NCI-H446 treated with DMSO at 0.1 percent for 48 hours (cell line): ENCODE results near the gene SEPTIN11.
"Not testable (repeated sequence)": the region's sequence is repeated elsewhere in the genome, so short reads cannot be mapped to it uniquely, and the experiment has no call there.

ENCODE experiments used
- DNase-seq: peaks from one replicate; lab custom pipeline; 2025; lab: John Stamatoyannopoulos, UW

Gene SEPTIN11

DNA sequence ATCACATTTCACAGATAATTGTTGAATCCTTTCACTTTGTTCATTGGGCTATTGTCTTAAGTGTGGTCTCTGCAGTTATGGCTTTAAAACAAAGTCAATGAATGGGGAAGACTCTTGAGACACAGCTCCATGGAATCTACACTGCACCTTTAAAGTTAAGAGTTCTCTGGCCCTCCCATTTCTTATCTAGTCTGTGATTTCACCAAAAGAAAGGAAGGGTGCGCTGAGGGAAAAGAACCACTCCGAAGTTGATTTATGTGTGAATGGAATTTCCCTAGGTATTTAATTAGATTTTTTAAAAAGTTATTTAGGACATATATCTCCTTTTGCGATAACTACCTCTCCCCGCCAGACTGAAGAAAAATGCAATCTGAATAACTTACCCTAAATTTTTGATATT is 2.5 kb downstream of the SEPTIN11 start:
- DNase-seq, result no peak

DNA sequence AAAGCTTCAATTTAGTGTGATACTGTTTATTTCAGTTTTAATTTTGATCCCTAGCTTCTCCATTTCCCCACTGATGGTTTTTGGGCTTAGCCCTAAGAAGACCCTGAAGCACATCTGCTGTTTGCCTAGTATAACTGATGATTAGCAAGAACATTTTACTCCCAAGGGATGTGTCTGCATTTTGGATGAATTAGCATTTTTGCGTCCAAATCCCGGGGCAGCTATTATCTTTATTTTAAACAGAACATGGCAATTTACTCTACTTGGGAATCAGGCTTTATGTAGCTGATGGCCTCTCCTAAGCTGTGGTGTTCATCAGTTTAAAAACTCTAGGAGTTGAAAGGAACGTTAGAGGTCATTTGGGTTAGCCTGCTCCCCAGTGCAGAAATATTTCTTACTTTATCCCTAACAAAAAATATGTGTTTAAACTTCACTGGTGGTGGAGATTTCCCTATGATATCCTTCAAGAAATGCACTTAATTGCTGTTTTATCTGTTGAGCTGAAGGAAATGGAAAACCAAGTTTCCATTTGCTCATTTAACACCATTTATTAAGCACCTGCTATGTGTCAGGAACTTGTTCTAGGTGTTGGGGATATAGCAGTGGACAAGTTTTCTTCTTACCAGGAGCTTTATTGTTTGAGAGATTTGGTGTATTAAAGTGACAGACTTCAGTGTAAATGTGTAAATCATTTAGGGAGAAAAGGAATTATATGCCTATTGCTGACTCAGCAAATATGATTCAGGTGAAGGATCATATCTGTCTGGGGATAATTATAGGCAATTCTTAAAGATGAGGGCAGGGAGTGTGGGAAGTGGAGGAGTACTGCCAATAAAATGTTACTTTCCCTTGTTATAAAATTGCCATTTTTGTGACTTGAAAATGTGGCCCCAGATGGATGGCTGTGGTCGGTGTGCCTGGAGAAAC is 3.4 kb downstream of the SEPTIN11 start:
- DNase-seq, result no peak

DNA sequence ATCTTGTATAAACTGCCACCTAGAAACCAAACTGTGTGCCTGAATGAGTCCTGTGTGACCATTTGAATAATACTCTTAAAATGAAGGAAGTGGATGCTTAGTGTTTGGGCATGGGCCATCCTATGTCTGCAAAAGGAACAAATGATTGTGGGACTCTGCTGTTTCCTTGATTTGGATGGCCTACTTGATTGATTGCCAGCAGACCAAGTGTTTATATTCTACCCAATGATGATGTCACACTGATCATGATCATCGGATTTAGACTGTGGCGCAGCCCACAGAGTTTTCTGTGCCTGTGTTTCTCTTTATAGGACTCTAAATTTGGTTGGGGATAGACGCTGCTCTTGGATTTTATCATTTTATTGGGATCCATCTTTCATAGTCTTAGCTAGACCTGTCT is 4.4 kb downstream of the SEPTIN11 start:
- DNase-seq, result no peak

DNA sequence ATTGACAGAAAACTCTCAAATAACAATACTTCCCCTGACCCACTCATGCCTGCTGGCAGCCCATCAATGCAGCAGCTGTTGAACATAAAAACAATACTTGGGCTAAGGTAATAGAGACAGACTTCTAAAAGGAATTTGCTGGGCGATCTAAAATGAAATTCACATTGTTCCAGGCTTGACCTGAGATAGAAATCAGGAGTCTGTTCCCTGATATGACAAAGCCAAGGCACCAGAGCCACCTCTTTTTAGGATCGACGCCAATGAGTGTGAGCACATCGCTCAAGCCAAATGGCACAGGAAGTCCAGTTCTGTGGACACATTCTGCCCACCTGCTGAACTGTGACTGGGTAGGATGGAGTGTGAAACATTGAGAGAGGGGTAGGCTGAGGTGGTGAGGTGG is 4.9 kb downstream of the SEPTIN11 start:
- DNase-seq, result no peak

DNA sequence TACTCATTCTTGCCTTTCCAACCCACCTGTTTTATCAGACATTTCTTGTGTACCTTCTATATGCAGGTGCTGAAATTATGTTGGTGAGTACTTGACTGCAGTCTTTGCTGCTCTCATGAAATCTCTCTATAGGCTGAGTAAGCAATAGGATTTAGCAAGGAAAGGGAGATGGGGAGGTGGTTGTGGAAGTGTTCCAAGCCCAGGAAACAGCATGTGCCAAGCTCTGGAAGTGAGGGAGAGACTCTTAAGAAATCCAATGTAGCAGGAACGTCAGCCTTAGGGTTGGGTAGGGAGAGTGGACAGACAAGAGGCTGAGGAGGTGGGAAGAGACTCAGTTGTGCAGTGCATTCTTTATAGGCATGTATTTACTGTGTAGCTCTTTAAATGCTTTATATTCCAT is 5.6 kb downstream of the SEPTIN11 start:
- no peak for DNase-seq

DNA sequence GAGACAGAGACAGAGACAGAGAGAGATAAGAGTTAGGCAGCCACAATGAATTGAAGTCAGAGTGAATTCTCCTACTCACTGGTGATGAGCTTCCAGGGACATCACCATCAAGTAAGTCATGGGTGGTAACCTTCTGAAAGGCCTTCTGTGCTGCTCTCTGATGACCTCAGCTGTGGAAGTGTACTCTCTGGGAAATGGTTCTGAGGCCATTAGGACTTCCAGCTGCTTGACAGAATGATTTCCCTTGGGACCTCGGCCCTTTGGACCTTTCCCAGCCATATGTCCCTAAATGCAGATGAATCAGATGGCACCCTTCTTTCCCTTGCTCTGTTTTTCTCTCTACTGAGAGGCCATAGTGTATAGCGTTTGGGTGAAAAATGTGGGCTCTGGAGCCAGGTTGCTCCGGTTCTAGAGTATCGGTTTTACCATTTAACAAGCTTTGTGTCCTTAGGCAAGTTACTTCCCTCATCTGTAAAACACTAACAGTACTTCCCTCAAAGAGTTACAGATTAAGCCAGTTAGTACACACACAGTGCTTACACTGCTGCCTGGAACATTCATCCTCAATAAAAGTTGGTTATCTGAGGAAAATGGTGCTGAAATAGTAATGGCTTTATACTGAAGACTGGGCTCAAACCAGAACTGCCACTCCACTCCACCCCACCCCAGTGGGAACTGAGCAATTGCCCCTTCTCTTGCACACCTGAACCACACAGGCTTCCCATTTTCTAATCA is 7.6 kb downstream of the SEPTIN11 start:
- no peak for DNase-seq

DNA sequence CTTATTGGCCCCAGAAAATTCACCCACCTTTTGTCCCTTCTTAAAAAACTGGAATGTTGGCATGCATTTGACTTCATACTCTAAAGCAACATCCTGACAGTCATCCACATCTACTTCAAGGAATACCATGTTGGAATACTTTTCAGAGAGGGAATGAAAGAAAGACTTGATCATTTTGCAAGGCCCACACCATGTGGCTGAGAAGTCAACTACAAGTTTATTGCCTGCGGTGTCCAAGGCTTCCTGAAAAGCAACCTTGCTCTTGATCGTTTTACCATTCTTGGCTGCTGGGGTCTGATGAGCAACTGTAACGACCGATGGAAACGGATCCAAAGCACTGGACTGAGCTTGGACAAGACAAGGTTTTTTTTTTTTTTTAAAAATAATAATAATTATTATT is 9.3 kb downstream of the SEPTIN11 start:
- no peak for DNase-seq

DNA sequence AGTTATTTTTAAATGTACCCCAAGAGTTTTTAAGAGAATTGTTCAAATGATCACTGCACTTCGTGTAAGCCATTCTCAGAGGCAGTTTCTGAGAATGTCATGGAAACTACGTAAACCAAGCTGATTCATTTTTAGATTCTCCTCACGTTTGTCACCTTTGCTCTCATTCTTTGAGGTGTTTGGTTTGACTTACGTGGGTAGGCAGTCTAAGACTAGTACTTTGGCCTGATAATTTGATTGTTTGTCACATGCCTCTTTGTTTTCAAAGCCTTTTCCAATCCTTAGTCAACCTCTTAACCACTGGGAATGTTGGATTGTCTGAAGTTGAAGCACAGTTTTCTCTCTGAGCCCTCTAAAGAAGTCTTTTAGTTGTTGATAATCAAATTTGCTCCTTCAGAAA is 10.5 kb downstream of the SEPTIN11 start:
- DNase-seq, result no peak

DNA sequence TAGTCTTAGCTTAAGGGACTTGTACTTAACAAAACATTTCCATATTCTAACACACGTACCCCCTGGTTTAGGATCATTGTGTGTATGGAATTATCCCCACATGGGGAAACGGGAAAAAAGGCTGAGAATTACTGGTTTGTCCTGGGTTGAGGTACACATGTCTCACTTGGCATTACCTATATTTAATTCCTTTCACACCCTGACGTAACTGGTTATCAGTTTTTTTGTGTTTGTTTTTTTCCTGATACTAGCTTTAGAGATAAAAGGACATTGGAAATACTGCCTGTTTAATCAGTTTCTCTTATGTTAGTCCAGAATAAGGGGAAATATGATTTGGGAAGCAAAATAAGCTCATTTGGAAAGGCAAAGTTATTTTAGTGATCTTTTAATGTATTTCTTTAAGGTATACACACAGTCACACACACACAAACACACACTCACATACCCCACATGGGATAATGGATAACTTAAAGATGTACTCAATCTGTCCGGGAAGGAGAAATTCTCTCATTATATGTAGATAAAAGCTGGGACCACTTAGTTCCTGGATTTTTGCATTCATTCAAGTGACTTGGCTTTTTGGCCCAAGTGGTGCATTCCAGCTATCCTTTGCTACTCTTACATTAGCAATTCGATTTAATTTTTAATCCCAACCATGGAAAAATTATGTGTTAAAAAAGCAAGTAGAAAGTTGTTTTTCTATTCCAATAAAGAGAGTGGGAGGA is 13.0 kb downstream of the SEPTIN11 start:
- no peak for DNase-seq

DNA sequence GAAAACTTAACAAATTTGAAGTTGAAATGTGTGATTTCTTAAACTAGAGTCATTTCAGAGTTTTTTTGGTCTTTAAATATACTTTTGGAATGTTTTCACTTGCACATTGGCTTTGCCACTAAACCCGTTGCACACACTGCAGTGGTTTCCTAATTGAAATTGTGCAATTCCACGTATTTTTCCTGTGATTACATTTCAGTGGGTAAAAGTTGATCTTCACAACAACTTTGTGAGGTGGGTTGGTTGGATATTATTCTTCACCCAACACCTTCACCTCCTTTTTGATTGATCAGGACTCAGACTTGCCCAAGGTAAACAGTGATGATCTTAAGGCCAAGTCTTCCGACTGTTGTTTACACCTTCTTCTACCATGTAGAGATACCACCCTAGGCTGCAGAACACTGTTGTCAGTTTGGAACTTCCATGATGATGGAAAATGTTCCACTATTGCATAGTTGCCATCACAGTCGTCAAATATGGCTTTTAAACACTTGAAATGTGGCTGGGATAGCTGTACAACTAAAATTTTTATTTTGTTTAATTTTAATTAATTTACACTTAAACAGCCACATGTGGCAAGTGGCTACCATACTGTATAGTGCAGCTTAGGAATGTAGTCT is 13.7 kb downstream of the SEPTIN11 start:
- DNase-seq, result no peak

DNA sequence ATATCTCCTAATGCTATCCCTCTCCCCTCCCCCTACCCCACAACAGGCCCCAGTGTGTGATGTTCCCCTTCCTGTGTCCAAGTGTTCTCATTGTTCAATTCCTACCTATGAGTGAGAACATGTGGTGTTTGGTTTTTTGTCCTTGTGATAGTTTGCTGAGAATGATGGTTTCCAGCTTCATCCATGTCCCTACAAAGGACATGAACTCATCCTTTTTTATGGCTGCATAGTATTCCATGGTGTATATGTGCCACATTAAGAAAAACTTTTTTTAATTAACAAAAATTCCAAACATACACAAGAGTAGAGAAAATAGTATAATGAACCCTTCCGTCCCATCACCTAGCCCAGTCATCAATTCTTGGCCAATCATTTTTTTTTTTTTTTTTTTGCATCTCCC is 14.4 kb downstream of the SEPTIN11 start:
- not testable (repeated sequence) for DNase-seq

DNA sequence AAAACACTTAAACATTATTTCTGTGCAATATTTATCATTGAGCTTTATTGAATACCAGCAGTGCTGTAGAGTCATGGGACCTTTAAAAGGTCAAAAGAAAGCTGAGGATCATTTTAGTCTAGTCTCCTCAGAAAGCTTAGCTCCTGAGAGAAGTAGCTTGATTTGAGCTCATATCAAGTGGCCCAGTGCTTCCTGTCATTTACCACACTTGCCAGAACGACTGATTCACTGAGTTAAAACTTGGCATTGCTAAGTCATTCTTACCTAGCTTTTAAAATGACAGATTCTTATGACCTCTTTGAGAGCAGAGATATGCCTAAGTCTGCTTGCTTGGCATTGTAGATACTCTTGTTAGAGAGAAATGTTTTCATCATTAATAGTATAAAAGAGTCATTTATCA is 15.2 kb downstream of the SEPTIN11 start:
- no peak for DNase-seq

DNA sequence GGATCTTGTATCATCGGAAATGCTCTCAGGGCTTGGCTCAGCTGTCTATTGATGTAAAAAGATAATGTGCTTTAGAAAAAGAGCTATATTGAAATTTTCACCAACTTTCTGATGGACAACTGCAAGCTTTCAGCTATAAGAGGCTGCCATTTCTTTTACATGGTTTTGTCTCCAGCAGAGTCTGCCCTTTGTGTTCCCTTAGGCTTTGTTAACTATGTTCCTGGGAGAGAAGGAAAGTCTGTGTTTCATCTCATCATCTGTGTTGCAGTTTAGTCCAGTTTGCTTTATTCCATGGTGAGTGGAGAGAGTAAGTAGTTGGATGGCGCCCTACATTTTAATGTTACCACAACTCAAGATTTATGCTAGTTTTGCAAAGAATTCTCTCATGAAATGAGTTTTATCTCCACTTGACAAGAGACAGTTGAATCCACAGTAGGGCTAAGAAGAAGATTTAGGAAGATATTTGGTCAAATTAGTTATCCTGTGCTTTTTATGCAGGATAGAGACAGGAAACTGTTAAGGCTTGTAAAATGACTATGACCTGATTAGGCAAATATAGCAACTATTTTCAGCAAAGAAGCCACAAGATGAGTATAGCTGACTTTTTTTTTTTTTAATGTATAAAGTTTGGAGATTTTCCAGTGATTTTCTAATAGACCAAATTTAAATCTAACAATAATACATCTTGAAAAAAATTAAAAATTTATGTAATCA is 16.5 kb downstream of the SEPTIN11 start:
- DNase-seq, result no peak

DNA sequence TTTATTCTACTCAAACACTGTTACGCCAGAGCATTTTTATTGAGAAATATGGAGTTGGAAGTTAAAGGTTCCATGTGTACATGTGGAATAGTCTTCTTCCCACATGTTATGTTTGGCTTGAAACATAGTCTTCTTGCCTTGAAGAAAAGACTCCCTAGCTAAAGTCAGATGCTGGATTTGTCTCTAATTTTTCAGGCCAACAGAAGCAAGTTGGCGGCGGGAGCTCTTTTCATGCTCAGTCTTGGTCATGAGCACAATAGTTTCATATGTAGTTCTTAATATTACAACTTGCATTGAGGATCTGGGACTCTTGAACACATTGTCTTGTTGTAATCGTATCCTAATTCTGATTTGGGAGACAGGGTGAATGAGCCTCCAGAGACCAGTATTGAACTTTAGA is 19.4 kb downstream of the SEPTIN11 start:
- DNase-seq, result no peak

DNA sequence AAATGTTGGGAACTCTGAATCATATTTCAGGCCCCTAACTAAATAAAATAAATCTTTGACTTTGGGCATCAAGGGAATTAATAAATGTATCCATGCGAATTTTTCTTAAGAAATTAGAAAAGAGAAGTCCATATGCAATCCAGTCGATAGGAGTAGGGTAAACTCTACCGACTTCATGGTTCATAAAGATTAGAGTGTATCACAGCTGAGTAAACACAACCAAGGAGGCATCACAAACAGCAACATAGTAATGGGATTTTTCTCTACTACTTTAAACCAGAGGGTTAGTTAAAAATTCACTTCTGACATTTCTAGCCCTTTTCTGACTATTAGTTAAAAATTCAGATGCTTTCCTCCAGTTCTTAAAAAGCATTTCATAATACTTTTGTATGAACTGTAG is 19.9 kb downstream of the SEPTIN11 start:
- no peak for DNase-seq

DNA sequence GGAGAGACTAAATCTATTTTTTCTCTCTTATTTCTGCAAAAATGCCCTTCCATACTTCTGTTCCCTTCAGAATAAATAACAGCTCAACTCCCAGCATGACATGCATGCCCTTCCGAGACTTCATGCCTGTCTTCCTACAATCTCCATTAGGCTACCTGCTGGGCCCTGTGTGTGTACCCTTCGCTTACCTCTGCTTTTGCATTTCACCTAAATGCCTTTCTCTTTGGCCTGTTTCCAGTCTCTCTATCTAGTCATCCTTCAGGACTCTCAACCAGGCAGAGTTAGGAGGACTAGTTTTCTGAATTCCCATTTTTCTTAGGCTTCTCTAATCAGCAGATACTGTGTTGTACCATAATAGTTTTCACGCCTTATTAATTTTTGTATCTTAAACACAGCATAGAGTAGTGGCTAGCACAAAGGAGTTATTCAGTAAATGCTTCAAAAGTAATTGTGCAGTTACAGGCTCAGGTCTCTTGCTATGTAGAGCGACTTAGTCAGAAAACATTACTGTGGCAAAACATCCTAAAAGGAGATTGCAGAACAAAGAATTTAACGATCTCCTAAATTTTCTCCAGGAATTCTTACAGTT is 20.5 kb downstream of the SEPTIN11 start:
- DNase-seq, result no peak

DNA sequence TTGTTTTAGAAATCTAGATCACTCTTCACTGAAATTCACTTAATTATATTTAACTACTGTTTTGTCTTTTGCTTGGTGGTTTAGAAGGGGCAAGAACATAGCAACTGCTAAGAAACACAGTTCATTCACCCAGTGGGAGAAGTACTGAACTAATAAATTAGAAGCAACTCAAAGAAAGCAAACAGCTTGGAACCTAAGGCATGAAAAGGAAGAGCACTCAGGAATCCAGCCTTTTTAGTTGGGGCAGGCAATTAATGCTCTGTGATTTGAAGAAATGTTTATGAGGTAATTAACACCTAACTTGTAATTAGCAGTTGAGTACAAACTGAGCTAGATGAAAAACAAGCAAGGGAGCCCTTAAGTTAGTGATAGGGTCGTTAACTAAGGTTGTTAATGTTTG is 22.8 kb downstream of the SEPTIN11 start:
- DNase-seq, result no peak

DNA sequence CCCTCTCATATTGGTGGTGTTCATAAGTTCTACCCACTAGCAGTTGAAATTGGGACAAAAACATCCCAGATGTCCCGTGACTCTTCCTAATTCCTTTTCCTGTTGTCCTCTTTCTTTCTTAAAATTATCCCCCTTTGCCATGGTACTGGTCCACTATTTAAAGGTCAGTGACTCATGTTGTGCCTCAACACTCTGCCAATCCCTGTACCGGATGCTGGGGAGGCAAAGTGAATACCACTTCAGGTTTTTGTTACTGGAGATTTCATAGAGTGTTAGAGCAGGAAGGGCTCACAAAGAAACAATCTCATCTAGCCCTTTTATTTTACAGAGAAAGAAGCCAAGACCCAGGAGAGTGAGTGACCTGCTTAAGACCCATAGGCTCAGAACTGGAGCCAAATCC is 24.6 kb downstream of the SEPTIN11 start:
- DNase-seq, result no peak

DNA sequence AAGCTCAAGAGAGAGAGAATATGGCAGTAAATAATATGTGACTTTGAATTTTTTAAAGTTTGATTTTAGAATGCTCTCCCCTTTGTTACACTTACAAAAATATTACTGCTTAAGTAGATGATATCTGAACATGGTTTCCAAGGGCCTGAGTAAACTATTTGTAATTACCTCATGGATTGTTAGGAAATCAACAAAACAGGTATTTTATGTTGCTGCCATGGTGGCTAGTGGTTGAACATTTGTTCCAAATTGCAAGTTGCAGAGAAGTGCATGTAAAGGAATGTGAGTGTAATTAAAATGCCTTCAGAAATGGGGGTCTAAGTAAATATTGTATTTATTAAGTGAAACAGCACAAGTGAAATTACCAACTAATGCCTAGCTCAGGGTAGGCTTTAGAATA is 27.6 kb downstream of the SEPTIN11 start:
- DNase-seq, result no peak

DNA sequence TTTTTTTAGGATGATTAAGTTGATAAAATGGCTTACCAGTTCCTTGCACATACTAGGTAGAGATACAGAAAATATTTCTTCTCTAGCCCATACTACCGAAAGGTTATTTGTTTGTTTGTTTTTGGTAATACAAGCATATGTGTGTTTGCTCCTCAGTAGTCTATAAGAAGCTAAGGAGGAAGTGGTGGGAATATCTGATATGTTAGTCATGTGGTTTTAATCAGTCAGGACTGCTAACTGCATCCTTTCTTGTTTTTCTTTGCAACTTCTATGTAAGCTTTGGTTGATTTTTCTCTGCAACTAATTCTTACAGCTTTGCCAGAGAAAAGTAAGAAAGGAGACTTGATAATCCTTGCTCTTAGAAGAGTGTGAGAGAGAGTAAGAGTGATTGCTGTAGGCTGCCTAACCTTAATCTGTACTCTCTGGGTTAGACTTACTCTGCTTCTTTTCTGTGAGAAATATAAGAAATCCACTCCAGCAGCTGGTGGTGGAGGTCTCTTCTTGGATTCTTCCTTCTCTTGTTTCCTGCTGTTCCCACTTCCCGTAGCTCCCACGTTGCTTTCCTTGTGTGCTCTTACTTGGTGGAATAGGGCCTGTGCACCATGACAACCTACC is 28.3 kb downstream of the SEPTIN11 start:
- DNase-seq, result no peak

DNA sequence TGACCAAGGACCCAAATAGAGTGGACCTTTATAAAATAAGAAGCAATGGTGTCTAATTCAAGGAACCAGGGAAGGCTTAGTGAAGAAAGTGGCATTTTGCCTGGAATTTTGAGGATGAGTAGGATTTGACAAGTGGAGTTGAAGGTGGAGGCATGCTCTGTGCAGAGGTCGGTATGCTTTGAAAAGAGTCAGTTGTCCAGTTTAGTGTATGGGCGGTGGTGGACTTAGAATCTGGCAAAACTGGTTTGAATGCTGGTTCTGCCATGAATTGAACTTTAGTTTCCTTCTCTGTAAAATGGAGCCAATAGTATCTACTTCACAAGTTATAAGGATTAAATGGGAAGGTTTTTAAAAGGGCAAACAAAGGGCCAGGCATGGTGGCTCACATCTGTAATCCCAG is 29.7 kb downstream of the SEPTIN11 start:
- no peak for DNase-seq
